Activated gamma-delta T cell (primary cell): Measurements from ENCODE around the gene GYG2.
"Not testable (repeated sequence)": the region's sequence is repeated elsewhere in the genome, so short reads cannot be mapped to it uniquely, and the experiment has no call there.

ENCODE experiments used
- DNase-seq: peaks from one replicate; lab custom pipeline; 2025; lab: John Stamatoyannopoulos, UW
- total RNA-seq, 2 donors: gene quantifications; one replicate each; lab custom pipeline; 2026; lab: John Stamatoyannopoulos, UW

Gene GYG2
- 0 to 0.35 reads per million in 2 donors for total RNA-seq

DNA sequence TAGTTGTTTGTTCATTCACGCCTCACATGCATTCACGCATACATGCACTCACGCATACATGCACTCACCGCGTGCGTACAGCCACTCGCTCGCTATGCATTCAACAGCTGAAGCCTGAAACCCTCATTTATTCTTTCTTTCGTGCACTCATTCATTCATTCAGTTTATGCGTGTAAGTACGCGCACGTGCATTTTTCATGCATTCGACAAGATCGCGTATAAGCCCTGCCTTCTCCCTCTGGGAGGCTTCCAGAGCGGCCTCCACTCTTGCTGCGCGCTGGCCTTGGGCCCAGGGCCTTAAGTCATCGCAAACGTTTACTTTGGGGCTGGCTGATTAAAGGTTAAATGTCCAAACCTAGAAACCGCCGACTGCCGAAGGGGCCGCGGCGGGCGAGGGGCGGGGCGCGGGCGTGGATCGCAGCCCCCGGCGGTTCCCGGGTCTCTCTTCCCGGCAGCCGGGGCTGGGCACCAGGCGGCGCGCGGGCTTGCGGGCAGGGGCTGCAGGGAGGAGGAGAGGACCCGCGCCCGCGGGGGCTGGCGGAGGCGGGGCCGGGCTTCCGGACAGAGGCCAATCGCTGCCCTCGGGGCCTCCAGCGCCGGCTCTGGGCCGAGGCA is at the start of gene GYG2:
GYG2 (plus strand) TSS at position 587 of the 615 bp plus-strand sequence. CDS start 1,259 bp downstream, outside the sequence.
- no peak for DNase-seq

DNA sequence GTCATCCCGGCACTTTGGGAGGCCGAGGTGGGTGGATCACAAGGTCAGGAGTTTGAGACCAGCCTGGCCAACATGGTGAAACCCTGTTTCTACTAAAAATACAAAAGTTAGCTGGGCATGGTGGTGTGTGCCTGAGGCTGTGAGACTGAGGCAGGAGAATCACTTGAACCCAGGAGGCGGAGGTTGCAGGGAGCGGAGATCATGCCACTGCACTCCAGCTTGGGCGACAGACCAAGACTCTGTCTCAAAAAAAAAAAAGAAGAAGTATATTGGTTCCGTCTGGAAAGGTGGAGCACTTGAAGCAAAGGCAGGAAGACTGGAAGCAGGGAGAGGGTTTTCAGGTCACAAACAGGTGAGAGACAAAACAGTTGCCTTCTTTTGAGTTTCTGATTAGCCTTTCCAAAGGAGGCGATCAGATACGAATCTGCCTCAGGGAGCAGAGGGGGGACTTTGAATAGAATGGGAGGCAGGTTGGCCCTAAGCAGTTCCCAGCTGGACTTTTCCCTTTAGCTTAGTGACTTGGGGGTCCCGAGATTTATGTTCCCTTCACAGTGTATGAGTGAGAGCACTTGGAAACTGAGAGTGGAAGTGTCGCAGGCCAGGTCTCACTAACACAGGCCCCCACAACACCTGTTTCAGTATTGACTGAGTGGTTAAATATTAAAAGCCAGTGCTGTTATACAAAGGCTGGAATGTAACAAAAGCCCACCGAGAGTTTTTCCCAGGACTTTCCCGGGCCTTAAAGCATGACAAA is 48.1 kb upstream of the GYG2 start:
- DNase-seq = not testable (repeated sequence)

DNA sequence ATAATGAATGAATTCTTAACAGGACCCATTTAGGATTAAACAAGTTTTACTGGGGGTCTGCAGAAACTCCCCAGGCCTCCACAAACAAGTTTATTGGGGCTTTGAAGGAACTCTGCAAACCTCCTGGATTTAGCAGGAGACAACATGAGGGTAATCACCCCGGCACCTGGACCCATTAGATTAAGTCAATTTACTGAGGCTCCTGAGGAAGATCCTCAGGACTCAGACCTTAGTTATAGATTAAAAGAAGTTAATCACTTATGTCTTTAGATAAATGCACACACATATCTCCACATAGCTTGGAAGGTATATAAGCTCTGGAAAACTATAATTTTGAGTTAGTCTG is 47.5 kb upstream of the GYG2 start:
- DNase-seq = no peak

DNA sequence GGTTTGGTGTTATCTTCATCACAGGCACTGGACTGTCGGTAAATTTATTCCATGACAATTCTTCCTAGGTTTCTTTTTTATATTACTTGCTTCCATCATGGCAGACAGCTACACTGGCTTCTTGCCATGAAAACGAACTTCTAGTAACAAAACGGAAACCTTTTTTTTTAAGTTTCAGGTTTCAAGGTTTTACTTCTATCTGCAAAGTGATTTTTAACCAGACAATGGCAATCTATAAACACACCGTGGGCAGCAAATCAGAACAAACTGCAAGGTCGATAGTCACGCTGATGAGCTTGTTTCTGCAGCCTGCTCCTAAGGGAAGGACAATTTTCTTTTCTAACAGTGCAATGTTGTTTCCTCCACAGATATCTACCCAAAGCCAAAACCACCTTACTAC is 47.0 kb upstream of the GYG2 start:
- DNase-seq = no peak

DNA sequence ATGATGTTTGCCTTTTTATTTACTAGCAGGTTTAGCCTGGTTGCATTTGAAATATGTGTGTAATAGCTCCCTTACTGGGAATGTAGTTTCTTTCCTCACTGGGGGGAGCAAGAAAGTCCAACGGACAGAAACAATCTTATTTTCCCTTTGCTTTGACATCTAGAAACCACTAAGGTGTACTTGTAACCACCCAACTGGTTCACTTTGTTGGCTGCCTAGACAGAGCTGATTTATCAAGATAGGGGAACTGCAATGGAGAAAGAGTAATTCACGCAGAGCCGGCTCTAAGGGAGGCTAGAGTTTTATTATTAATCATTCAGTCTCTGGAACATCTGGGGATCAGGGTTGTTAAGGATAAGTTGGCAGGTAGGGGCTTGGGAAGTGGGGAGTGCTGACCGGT is 46.6 kb upstream of the GYG2 start:
- DNase-seq = no peak

DNA sequence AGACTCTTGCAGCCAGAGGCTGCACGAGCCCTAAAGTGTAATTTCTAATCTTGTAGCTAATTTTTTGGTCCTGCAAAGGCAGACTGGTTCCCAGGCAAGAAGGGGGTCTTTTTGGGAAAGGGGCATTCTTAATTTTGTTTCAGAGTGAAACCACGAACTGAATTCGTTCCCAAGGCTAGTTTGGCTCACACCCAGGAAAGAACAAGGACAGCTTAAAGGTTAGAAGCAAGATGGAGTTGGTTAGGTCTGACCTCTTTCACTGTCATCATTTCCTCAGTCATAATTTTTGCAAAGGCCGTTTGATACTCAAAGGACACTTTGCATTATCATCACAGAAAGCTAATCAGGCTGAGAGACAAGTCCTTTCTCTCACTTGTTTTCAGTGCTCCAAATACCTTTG is 46.0 kb upstream of the GYG2 start:
- DNase-seq = no peak

DNA sequence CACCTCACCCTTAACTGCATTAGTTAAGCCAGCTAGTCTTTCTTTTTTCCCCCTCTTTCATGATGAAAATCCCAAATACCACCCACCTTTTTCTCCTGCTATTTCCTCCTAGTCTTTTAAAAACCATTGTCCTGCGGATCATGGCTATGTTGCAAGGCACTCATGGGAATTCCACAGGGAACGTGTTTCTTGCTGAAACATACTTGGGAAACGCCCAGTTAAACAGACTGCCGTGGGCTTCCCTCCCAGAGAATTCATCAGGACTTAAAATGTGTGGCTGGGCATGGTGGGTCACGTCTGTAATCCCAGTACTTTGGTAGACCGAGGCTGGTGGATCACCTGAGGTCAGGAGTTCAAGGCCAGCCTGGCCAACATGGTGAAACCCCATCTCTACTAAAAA is 44.7 kb upstream of the GYG2 start:
- no peak for DNase-seq

DNA sequence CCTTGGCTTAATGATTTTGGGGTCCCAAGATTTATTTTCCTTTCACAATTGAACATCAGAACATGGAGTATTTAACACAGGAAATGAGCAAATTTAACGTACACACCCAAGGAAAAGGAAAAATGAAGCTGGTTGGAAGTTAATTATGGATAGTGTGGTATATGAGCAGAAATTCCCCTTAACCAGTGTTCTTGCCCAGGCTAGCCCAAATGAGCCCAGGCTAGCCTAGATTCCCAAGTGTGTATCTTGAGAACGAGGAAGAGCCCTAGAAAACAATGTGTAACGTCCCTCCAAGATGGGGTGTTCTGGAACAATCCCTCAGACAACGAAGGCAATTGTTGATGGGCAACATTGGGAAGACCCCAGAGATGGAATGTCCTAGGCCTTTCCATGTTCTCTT is 43.2 kb upstream of the GYG2 start:
- no peak for DNase-seq

DNA sequence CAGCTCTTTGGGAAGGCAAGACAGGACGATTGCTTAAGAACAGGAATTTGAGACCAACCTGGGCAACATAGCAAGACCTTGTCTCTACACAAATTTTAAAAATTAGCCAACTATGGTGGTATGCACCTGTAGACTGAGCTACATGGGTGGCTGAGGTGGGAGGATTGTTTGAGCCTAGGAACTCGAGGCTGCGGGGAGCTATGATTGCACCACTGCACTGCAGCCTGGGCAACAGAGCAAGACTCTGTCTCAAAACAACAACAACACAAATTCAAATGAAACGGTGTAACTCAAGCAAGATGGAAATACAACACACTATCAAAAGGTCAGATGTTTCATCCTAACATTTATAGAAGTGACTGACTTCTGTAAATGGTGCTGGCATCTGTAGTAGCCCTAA is 39.8 kb upstream of the GYG2 start:
- no peak for DNase-seq

DNA sequence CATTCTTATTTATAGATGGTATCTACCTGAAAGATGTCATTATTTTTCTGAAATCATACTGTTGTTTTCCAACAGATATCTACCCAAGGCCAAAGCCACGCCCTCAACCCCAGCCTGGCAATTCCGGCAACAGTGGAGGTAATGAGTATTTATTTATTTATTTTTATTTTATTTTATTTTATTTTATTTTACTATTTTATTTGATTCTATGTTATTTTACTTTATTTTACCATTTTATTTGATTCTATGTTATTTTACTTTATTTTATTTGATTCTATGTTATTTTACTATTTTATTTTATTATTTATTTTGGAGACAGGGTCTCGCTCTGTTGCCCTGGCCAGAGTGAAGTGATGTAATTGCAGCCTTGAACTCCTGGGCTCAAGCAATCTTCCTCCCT is 39.2 kb upstream of the GYG2 start:
- DNase-seq = no peak

DNA sequence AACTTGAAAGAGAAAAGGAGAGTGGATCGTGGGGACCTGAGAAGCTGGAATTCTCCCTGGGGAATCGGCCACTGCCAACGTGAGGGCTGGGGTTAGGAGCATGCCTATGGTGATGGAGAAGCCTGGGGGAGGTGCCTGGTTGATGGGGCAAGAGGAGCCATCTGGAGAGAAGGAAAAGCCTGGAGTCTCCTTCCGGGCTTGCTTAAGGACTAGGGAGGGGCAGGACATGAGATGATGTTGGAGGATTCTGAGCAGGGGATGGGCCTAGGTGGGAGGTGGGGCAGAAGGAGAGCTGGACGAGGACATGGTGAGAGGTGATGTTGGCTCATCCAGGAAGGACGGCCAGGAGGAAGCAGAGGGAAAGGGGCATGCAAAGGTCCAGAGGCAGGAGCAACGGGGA is 35.0 kb upstream of the GYG2 start:
- DNase-seq = no peak

DNA sequence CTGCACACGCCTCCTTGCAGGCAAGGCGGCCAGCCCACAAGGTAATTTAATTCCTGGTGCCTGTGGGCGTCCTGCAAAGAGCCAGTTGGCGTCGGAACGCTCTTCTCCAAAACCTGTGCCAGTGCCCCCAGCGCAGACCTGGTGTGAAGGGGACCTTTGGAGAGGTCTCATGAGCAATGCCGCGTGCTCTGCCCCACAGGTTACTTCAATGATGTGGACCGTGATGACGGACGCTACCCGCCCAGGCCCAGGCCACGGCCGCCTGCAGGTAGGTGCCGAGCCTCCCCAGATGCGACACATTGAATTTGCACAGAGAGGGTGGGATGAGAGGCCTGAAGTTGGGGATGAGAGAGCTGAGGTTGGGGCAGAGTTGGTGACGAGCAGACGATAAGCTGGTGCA is 34.4 kb upstream of the GYG2 start:
- no peak for DNase-seq

DNA sequence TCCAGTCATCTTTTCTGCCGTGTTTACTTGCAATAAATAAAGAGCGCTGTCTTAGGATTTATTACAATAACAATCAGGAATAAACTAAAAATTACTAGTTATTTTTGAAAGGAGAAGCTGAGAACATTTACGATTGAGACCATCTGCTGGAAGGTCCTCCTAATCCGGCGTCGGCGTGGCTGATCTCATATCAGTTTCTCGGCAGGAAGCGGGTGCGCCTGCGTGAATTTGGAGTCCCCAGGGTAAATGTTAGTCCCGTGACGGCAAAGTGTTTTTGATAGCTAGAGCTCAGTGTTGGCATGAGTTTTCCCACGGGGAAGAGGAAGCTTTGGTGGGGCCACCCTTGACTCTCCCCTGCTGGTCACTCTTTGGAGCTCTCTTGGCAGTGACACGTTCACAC is 31.9 kb upstream of the GYG2 start:
- DNase-seq = not testable (repeated sequence)

DNA sequence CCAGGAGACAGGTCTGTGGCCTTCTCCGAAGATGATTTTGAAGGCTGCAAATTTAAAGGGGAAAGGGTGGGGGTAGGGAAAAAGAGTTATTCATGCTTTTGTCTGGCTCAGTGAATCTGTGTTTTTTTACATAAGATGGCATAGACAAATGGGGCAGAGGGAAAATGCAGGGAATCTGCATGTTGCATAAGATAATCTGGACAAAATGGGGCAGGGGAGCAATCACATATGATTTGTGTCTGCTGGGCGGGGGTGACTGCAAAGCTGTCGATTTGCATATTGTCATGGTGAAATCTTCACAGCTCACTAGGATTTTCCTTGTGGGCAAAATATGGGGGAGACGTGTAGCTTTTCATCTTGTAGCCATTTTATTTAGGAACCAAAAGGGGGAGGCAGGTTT is 29.4 kb upstream of the GYG2 start:
- DNase-seq = no peak

DNA sequence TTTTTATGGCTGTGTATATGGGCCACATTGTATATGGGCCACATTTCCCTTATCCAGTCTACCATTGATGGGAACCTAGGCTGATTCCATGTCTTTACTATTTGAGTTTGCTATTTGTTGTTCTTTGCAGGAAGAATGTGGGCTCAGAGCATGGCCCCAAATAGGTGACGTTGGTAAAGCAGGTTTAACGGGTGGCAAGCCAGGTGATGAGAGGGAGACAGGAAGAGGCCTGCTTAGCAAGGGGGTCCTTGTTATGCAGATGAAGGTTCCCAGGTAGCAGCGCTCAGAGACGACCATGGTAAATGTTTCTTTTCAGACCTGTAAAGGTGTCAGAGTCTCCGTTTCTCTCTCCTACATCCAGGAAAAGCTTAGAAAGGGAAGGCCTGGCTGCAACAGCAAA is 28.8 kb upstream of the GYG2 start:
- DNase-seq = not testable (repeated sequence)

DNA sequence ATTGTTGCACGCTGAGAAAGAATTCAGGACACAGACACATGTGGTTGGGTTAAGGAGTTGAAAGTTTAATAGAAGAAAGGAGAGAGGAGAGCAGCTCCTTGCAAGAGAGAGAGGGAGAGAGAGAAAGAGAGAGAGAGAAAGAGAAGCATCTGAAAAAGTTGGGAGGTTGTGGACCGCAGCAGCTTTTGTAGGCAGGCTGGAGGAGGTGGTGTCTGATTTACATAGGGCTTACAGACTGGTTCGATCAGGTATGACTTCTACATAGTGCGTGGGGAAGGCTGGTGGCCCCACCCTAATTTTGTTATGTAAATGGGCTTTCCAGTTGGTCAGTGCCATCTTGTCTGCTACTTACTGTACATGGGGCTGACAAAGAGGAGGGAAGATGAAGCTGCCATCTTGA is 27.5 kb upstream of the GYG2 start:
- no peak for DNase-seq

DNA sequence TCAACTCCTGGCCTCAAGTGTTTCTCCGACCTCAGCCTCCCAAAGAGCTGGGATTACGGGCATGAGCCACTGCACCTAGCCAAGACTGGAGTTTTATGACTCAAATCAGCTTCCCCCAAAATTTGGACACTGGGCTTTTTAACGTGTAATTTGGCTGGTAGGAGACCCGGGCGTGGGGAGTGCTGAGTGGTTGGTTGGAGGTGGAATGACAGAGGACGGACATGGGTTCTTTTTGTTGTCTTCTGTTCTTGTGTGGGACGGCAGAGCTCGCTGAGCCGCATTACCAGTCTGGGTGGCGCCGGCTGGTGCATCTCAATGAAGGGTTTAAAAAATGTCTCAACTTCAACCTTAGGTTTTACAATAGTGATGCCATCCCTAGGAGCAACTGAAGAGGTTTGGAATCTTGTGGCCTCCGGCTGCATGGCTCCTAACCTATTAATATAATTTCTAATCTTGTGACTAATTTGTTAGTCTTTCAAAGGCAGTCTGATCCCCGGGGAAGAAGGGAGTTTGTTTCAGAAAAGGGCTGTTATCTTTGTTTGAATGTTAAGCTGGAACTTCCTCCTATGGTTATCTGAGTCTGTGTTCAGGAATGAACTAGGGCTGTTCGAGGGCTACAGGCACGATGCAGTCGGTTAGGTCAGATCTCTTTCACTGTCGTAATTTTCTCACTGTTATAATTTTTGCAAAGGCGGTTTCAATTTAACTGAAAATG is 26.2 kb upstream of the GYG2 start:
- DNase-seq = not testable (repeated sequence)

DNA sequence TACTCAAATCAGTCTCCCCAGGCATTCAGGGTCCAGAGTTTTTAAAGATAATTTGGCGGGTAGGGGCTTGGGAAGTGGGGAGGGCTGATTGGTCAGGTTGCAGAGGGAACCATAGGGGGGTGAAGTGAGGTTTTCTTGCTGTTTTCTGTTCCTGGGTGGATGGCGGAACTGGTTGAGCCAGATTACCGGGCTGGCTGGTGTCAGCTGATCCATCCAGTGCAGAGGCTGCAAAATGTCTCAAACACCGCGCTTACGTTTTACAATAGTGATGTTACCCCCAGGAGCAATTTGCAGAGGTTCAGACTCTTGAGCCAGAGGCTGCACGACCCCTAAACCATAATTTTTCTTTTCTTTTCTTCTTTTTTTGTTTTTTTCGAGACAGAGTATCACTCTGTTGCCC is 25.2 kb upstream of the GYG2 start:
- not testable (repeated sequence) for DNase-seq

DNA sequence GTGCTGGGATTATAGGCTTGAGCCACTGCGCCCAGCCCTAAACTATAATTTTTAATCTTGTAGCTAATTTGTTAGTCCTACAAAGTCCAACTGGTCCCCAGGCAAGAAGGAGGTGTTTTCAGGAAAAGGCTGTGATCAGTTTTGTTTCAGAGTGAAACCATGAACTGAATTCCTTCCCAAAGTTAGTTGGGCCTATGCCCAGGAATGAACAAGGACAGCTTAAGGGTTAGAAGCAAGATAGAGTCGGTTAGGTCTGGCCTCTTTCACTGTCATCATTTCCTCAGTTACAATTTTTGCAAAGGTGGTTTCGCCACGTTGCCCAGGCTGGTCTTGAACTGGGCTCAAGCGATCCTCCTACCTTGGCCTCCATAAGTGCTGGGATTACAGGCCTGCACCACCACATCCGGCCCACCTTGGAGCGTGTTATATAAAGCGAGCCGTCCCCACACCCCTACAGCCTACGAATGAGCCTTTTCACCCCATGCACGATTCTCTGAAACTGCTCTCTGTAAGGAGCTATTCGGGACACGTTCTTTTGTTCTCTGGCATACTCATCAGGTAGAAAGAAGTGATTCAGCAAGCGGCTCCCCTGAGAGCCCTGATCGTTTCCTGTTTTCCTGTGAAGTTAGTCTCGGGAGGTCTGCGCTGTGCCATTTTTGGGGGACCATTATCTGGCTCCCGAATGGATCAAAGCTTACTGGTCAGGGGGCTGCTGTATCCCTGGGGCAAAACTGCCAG is 24.5 kb upstream of the GYG2 start:
- not testable (repeated sequence) for DNase-seq

DNA sequence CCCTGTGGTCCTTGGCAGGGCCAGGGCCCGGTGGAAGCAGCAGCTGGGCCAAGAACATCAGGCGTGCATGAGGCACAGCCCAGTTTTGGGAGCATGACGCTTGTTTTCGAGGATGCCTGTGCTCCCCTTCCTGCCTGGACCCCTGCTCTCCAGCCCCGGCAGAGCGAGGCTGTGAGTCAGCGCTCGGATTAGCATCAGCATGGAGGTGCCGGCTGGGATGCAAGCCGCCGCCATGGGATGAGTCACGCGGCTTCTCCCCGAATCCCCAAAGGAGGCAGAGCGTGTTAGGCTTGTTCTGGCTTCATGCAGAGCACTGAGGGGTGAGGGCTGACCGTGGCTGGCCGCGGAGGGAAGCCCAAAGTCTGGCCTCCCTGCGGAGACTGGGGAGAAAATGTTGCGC is 23.9 kb upstream of the GYG2 start:
- DNase-seq = not testable (repeated sequence)

DNA sequence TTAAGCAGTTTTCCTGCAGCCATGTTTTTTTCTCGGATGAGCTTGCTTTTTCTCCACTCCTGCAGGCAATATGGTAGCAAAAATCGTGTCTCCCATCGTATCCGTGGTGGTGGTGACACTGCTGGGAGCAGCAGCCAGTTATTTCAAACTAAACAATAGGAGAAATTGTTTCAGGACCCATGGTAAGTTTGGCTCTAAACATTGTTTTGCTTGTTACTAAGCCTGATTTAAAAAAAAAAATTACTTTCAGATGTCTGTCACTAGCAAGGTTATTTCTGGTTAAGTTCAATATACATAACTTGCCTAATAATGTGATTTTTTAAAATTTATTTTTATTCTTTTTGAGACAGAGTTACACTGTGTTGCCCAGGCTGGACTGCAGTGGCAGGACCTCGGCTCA is 17.5 kb upstream of the GYG2 start:
- DNase-seq = no peak

DNA sequence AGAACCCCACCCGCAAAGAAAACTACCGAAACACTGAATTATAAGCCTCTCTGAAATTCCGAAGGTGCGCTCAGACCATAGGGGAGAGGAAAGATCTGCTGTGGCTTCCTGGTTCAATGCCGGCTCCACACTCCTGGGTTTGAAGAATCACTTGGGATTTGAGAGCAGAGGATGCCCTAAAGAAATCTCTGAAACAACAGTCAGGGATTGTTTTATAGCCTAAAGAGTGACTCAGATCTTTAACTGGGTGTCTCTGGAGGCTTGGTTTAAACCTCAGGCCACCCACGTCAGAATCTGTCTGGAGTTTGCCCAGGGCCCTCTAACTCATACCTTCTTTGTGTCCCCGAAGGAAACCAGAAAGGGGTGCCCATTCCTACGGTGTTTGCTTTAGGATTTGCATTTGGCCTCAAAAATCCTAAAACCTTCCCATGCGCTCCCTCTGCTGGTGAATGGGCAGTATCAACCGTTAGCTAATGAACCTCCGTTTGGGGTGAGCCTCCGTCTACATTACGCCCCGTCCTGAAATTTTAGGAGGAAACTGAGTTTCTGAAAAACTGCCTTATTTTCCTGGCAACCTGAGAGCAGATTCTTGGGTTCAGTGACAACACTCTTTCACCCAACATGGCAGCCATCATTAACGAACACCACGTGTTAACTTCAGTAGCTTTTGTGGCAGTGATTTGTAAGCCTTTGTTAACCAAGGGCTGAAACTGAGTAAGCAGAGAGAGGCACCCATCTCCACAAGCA is 16.4 kb upstream of the GYG2 start:
- not testable (repeated sequence) for DNase-seq
